ENCODE measurements around the gene HSFY2.
"Not testable (repeated sequence)": the region's sequence is repeated elsewhere in the genome, so short reads cannot be mapped to it uniquely, and the experiment has no call there.

Gene HSFY2, protein sequence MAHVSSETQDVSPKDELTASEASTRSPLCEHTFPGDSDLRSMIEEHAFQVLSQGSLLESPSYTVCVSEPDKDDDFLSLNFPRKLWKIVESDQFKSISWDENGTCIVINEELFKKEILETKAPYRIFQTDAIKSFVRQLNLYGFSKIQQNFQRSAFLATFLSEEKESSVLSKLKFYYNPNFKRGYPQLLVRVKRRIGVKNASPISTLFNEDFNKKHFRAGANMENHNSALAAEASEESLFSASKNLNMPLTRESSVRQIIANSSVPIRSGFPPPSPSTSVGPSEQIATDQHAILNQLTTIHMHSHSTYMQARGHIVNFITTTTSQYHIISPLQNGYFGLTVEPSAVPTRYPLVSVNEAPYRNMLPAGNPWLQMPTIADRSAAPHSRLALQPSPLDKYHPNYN

DNA sequence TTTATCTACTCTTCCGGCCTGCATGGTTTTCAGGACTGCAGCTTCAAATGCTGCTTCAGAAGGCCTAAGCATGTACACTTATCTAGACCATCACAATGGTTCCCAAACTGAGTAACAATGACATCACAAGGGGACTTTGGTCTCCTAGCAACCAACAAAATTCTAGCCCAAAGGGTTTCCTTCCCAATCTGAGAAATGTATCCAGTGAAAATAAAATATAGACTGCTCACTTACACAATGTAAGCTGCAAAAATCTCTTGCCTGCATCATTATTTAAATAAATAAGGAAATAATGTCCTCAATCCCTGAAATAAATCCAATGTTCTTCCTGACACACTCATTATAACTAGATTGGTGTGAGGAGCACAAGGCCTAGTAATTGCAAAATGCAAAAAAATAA is at the start of gene HSFY2:
TSS of gene HSFY2 (minus strand) at position 101 of the 400 bp plus-strand sequence. CDS start 117 bp downstream, outside the sequence.
- DNase-seq, result not testable (repeated sequence)

DNA sequence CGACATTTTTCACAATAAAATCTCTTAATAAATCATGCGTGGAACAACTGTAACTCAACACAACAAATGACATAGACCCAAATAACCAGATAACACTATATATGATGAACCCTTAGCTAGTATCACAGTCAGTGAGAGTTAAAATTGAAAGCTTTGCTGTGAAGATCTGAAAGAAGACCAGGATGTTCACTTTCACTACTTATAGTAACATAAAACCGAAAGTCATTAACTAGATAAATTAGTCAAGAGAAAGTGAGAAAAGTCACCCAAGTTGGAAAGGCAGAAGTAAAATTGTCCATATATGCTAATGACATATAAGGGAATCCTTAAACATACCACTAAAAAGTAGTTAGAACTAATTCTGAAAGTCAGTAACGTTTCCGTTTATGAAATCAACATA is 42.2 kb upstream of the HSFY2 start:
- DNase-seq, result not testable (repeated sequence)

DNA sequence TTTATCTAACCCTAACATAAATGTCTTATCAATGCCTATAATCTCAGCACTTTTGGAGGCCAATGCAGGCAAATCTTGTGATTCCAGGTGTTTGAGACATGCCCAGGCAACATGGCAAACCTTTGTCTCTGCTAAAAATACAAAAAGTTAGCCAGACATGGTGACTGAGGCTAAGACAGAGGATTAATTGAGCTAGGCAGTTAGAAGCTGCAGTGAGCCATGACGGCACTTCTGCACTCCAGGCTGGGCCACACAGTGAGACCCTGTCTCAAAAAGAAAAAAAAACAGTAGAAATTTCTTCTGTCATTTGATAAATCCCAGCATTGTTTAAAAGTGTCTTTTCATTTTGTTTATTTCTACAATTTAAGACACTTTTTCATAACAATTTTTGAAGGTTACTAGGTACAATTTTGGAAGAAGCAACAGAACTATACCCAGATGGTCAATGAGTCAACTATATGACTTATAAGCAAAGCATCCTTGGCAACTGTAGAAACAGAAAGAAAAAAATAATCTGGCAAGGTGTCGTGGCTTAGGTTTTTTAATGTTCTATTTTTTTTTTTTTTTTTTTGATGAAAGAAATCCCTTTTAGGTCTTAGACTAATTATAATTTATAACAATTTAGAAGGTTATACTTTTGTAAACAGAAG is 15.3 kb upstream of the HSFY2 start:
- not testable (repeated sequence) for DNase-seq

DNA sequence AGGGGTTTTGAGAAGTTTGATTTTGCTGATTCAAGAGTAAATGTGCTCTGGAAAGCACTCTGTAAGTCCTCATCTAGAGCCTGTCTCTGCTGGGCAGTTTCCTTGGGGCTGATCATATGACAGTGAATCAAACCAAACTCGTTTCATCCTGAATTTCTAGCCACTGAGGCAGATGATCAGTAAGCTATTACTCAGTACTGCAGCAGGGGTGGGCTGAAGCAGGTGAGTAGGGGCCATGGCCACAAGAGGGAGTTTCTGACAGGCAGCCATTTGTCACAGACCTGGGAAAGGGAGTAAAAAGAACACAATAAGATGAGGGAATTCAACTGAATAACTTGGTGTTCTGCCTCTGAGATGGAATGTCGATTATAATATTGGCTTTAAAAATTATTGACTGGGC is 19.5 kb downstream of the HSFY2 start:
- not testable (repeated sequence) for DNase-seq

DNA sequence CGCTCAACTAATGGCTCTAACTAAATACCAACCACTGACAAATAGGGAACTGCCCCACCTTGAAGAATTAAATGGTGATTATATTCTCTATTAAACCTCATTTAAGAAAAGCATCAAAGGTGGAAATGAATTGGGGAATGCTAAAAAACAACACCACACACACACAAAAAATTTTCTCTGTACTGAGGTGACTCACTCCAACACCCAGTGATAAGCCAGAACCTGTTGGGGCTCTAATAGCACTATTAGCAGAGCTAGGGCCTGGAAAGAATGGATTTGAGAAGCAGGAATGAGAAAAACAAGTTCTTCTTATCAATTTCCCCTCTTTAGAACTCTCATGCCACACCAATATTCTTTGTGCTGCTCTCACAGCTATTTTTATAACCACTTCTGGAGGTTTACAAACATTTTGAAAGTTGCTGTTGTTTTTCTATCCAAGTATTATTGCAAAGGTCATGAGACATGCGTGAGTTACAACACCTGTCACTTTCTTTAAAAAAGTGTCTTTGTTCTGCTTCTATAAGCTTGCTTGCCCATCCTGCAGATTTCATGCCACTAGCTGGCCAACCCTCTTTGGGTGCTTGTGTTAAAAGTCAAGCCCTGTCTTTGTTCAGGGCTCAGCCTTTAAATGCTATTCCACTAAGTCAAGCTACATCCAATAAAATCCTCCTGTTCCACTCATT is 20.3 kb downstream of the HSFY2 start:
- not testable (repeated sequence) for DNase-seq

DNA sequence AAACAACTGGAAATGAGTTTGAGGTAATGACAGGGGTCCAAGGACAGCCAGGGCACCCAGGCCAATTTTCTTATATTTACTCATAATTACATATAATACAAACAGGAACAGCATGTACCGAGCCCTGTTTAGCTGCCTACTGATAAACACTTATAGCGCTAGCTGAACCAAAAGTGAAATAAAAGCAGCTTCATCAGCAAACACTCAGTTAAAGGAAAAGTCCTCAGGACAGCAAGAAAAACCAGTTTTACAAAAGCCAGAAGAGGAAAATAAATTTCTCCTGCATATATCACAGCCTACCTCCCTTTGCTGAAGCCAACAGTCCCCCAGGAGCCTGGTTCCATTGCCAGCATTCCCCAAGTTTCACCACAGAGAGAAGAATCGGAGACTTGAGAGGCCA is 49.8 kb downstream of the HSFY2 start:
- not testable (repeated sequence) for DNase-seq

Measured in kidney glomerular epithelial cell (primary cell).